GOT3 (cell line): Measurements from ENCODE around the gene MEX3D.

ENCODE experiments used
- DNase-seq: peaks from one replicate; lab custom pipeline; 2025; ENCODE audit warnings: mixed read lengths; lab: John Stamatoyannopoulos, UW

The MEX3D gene

GRCh38 chr19:1518471-1518870 lies 49.7 kb downstream of the MEX3D start:
- no peak for DNase-seq

GRCh38 chr19:1516395-1516753 lies 51.8 kb downstream of the MEX3D start:
- DNase-seq, result no peak

GRCh38 chr19:1514986-1515721 lies 53.0 kb downstream of the MEX3D start:
- no peak for DNase-seq

- DNase-seq, result no peak
Observed at GRCh38 chr19:1514295-1514661, 53.8 kb downstream of the MEX3D start.

GRCh38 chr19:1513499-1514294 lies 54.4 kb downstream of the MEX3D start:
- no peak for DNase-seq

- DNase-seq, result no peak
Observed at GRCh38 chr19:1512671-1513498, 55.2 kb downstream of the MEX3D start, which contains the start of gene ADAMTSL5. ADAMTSL5 (minus strand) TSS chr19:1513019; CDS start chr19:1510943, 2,076 bp downstream.

- DNase-seq, result no peak
Observed at GRCh38 chr19:1511318-1512317, 56.5 kb downstream of the MEX3D start.

- DNase-seq, result no peak
Observed at GRCh38 chr19:1510807-1511206, 57.3 kb downstream of the MEX3D start.

GRCh38 chr19:1510442-1510806 lies 57.7 kb downstream of the MEX3D start:
- no peak for DNase-seq

- no peak for DNase-seq
Observed at GRCh38 chr19:1509602-1510441, 58.3 kb downstream of the MEX3D start.

GRCh38 chr19:1508507-1508856 lies 59.6 kb downstream of the MEX3D start:
- DNase-seq, result no peak

GRCh38 chr19:1507763-1508506 lies 60.2 kb downstream of the MEX3D start:
- peak; percentile 60 for DNase-seq

GRCh38 chr19:1507192-1507660 lies 60.9 kb downstream of the MEX3D start:
- no peak for DNase-seq

- DNase-seq, result no peak
Observed at GRCh38 chr19:1505991-1506881, 61.9 kb downstream of the MEX3D start.

GRCh38 chr19:1505012-1505411 lies 63.1 kb downstream of the MEX3D start:
- no peak for DNase-seq
